ENCODE results near the gene TLL1. TPM values are rescaled to one million over a fixed set of nuclear protein-coding genes. Genes with fewer than 3 reads are reported as not detected.

The TLL1 gene
- polyA plus RNA-seq, 3 donors: not detected

DNA sequence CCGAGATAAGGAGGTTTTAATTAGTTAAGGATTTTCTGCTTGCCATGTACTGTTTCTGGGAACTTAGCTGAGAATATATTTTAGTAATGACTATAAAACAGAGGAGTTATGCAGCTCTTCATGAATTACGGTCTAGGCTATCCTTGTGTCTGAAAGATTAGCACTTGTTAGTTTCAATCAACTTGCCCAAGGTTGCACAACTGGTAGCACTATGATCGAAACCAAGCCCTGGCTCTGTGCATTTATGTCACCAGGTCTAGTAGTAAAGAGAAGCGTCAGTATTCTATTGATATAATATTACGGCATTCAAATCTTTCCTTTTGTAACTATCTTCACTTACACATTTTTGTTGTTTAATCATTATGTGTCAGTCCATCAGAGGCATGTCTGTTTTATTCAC, 176.0 kb downstream of the TLL1 start:
- Histone ChIP-seq H4K20me1 (ENCODE audit: insufficient read depth, low read length) (no peaks in the 10 kb centered on the region), H3K9ac (ENCODE audit: insufficient read depth, low read length, poor library complexity, severe bottlenecking) (no peak overlapping the region), H3K4me1 (ENCODE audit: control insufficient read depth in 1 of 2, insufficient read depth in 2 of 2, low read length in 2 of 2) (no peaks in the 10 kb centered on the region), H3K9me3 (replicated peaks in 1 of 2; ENCODE audit: control insufficient read depth in 1 of 2, insufficient read depth in 1 of 2, low read length in 2 of 2) (no peaks in the 10 kb centered on the region), H3K4me2 (replicated peaks; ENCODE audit: extremely low read depth, low read length, poor library complexity, severe bottlenecking) (no peak overlapping the region), H3K4me3 (replicated peaks in 1 of 3; ENCODE audit: low read depth in 2 of 3, low read length in 3 of 3) (no peak overlapping the region), H3K27ac (ENCODE audit: low read depth in 1 of 2, low read length in 2 of 2) (no peak overlapping the region), H3K79me2 (ENCODE audit: insufficient read depth, low read length) (no peaks in the 10 kb centered on the region), H2AFZ (ENCODE audit: insufficient read depth, low read depth, low read length, poor library complexity, severe bottlenecking) (no peak overlapping the region), H3K27me3 (ENCODE audit: control insufficient read depth in 2 of 2, insufficient read depth in 2 of 2, low read length in 2 of 2) (no peaks in the 10 kb centered on the region), H3K36me3 (replicated peaks in 1 of 2; ENCODE audit: control insufficient read depth in 1 of 2, insufficient read depth in 2 of 2, low read length in 2 of 2) (no peaks in the 10 kb centered on the region)
- Mint-ChIP-seq H3K9me3 (peaks cover 0 to 2% (median 0%) of the 10 kb centered on the region in 7 donors), H3K36me3 (no peaks in the 10 kb centered on the region), H3K27ac (no peak overlapping the region), H3K4me1 (no peaks in the 10 kb centered on the region), H3K27me3 (ENCODE audit: low read depth in 3 of 3) (no peaks in the 10 kb centered on the region), H3K4me3 (no peak overlapping the region)
- 94% methylated on average over 3 of the region's 5 CpGs for WGBS (ENCODE audit: insufficient coverage)
- no peak for DNase-seq
- intact Hi-C loops (cut with micrococcal nuclease): no loop called here
- TF ChIP-seq, protein P1, sequence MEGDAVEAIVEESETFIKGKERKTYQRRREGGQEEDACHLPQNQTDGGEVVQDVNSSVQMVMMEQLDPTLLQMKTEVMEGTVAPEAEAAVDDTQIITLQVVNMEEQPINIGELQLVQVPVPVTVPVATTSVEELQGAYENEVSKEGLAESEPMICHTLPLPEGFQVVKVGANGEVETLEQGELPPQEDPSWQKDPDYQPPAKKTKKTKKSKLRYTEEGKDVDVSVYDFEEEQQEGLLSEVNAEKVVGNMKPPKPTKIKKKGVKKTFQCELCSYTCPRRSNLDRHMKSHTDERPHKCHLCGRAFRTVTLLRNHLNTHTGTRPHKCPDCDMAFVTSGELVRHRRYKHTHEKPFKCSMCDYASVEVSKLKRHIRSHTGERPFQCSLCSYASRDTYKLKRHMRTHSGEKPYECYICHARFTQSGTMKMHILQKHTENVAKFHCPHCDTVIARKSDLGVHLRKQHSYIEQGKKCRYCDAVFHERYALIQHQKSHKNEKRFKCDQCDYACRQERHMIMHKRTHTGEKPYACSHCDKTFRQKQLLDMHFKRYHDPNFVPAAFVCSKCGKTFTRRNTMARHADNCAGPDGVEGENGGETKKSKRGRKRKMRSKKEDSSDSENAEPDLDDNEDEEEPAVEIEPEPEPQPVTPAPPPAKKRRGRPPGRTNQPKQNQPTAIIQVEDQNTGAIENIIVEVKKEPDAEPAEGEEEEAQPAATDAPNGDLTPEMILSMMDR (IDR thresholded peaks at IDR 0.05): no peak

DNA sequence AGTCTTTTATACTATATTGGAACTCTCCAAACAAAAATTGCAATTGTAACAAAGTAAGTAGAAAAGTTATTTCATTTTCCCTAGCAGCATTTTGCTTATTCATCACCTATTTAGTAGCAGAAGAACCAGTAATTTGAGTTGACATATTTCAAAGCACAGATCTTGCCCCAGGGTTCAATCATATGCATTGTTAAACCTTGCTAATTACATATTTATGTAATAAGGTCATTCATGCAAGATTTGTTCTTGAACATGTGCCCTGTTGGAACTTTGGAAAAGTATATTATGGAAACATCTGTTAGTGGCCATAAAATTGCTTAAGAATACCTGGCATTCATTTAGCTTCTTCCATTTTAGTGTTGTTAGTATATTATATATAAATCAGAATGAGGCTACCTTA, 191.7 kb downstream of the TLL1 start:
- Histone ChIP-seq H4K20me1 (ENCODE audit: insufficient read depth, low read length) (no peaks in the 10 kb centered on the region), H3K9me3 (replicated peaks in 1 of 2; ENCODE audit: control insufficient read depth in 1 of 2, insufficient read depth in 1 of 2, low read length in 2 of 2) (no peaks in the 10 kb centered on the region), H3K36me3 (replicated peaks in 1 of 2; ENCODE audit: control insufficient read depth in 1 of 2, insufficient read depth in 2 of 2, low read length in 2 of 2) (no peaks in the 10 kb centered on the region), H3K27me3 (ENCODE audit: control insufficient read depth in 2 of 2, insufficient read depth in 2 of 2, low read length in 2 of 2) (no peaks in the 10 kb centered on the region), H3K27ac (ENCODE audit: low read depth in 1 of 2, low read length in 2 of 2) (no peak overlapping the region), H3K4me2 (replicated peaks; ENCODE audit: extremely low read depth, low read length, poor library complexity, severe bottlenecking) (no peak overlapping the region), H3K4me1 (ENCODE audit: control insufficient read depth in 1 of 2, insufficient read depth in 2 of 2, low read length in 2 of 2) (no peaks in the 10 kb centered on the region), H3K9ac (ENCODE audit: insufficient read depth, low read length, poor library complexity, severe bottlenecking) (no peak overlapping the region), H3K79me2 (ENCODE audit: insufficient read depth, low read length) (no peaks in the 10 kb centered on the region), H2AFZ (ENCODE audit: insufficient read depth, low read depth, low read length, poor library complexity, severe bottlenecking) (no peak overlapping the region), H3K4me3 (replicated peaks in 1 of 3; ENCODE audit: low read depth in 2 of 3, low read length in 3 of 3) (no peak overlapping the region)
- peaks cover 0 to 3% (median 2%) of the 10 kb centered on the region in 7 donors for H3K9me3 Mint-ChIP-seq
- DNase-seq: no peak
- no peak overlapping the region for H3K27ac Mint-ChIP-seq
- H3K36me3 Mint-ChIP-seq: no peaks in the 10 kb centered on the region
- H3K4me3 Mint-ChIP-seq: no peak overlapping the region
- TF ChIP-seq, protein P1 (IDR thresholded peaks at IDR 0.05): no peak
- intact Hi-C loops (cut with micrococcal nuclease): no loop called here
- peaks cover 0 to 1% (median 0%) of the 10 kb centered on the region in 3 donors for H3K27me3 Mint-ChIP-seq (ENCODE audit: low read depth in 3 of 3)
- no peaks in the 10 kb centered on the region for H3K4me1 Mint-ChIP-seq

All from CD14-positive monocyte (primary cell).